Midbrain (tissue), 1 donor: Measurements from ENCODE around the gene PLA2G5.
"Not testable (repeated sequence)": the region's sequence is repeated elsewhere in the genome, so short reads cannot be mapped to it uniquely, and the experiment has no call there.

Experiments used
- DNase-seq: peaks from one replicate; lab custom pipeline; 2025; lab: John Stamatoyannopoulos, UW

Gene PLA2G5

GRCh38 chr1:20119347-20119746 is 49.4 kb downstream of the PLA2G5 start, which contains the start of gene PLA2G2D:
Gene PLA2G2D (minus strand): TSS chr1:20119536. CDS start chr1:20119498, 38 bp downstream.
- no peak for DNase-seq

- no peak for DNase-seq
Measured at GRCh38 chr1:20120796-20121195, 50.8 kb downstream of the PLA2G5 start.

- no peak for DNase-seq
Measured at GRCh38 chr1:20123722-20124455, 53.9 kb downstream of the PLA2G5 start.

- DNase-seq, result no peak
Measured at GRCh38 chr1:20124456-20125057, 54.6 kb downstream of the PLA2G5 start.

GRCh38 chr1:20125100-20125499 is 55.1 kb downstream of the PLA2G5 start:
- DNase-seq, result no peak

- DNase-seq, result no peak
Measured at GRCh38 chr1:20126041-20126805, 56.2 kb downstream of the PLA2G5 start.

GRCh38 chr1:20126806-20127440 is 56.9 kb downstream of the PLA2G5 start:
- no peak for DNase-seq

GRCh38 chr1:20130518-20130917 is 60.5 kb downstream of the PLA2G5 start:
- DNase-seq, result not testable (repeated sequence)

- no peak for DNase-seq
Measured at GRCh38 chr1:20134995-20135394, 65.0 kb downstream of the PLA2G5 start.

GRCh38 chr1:20136249-20136648 is 66.3 kb downstream of the PLA2G5 start:
- no peak for DNase-seq

GRCh38 chr1:20137055-20137454 is 67.1 kb downstream of the PLA2G5 start:
- no peak for DNase-seq

- DNase-seq, result no peak
Measured at GRCh38 chr1:20137604-20138003, 67.6 kb downstream of the PLA2G5 start.

- no peak for DNase-seq
Measured at GRCh38 chr1:20138346-20138745, 68.4 kb downstream of the PLA2G5 start.

- DNase-seq, result no peak
Measured at GRCh38 chr1:20138961-20139550, 69.1 kb downstream of the PLA2G5 start, which contains the start of gene PLA2G2F. Gene PLA2G2F (plus strand): TSS chr1:20139323. CDS start chr1:20139428, 105 bp downstream.

GRCh38 chr1:20139776-20140612 is 70.0 kb downstream of the PLA2G5 start:
- DNase-seq, result no peak

GRCh38 chr1:20141001-20141400 is 71.0 kb downstream of the PLA2G5 start:
- DNase-seq, result no peak

- no peak for DNase-seq
Measured at GRCh38 chr1:20141466-20141865, 71.5 kb downstream of the PLA2G5 start.
